Upper lobe of left lung (tissue), 6 donors: ENCODE measurements around the gene UBALD1. TPM values are rescaled to one million over a fixed set of nuclear protein-coding genes. Genes with fewer than 3 reads are reported as not detected.

Source experiments
- ATAC-seq, 2 donors: fragments of 200-7000 bp; cut with Tn5 transposase; one replicate each; pipeline ENCODE4 v1.9.1; 2022; ENCODE audit warnings: mild to moderate bottlenecking in 2 of 2, moderate library complexity in 2 of 2; ENCODE audit not compliant: low FRiP score in 2 of 2
- DNase-seq, 2 donors: peaks; one replicate each; pipeline ENCODE4 v3.0.0-alpha.2; 2019 to 2020
- H3K27ac ChIP-seq, 4 donors: fragments of 200-600 bp; sonication (generic); one replicate each; pipeline ENCODE4 v1.5.1; 2016 to 2019
- H3K27me3 ChIP-seq, 4 donors: fragments of 200-600 bp; sonication (generic); one replicate each; pipeline ENCODE4 v1.5.1; 2017 to 2019
- H3K36me3 ChIP-seq, 4 donors: fragments of 200-600 bp; sonication (generic); one replicate each; pipeline ENCODE4 v1.5.1; 2016 to 2019
- H3K4me1 ChIP-seq, 4 donors: fragments of 200-600 bp; sonication (generic); one replicate each; pipeline ENCODE4 v1.5.1; 2018 to 2019
- H3K4me3 ChIP-seq, 4 donors: fragments of 200-600 bp; sonication (generic); one replicate each; pipeline ENCODE4 v1.5.1; 2017 to 2019; ENCODE audit warnings: mild to moderate bottlenecking in 2 of 4, moderate library complexity in 1 of 4
- H3K9me3 ChIP-seq, 4 donors: fragments of 200-600 bp; sonication (generic); one replicate each; pipeline ENCODE4 v1.5.1; 2018 to 2019
- CTCF ChIP-seq, 6 experiments: fragments of 450-650 bp in 4 of 6; fragments of 200-600 bp in 2 of 6; sonication (generic) in 2 of 6; IDR thresholded peaks; one replicate each; pipeline ENCODE4 v1.5.1; 2016 to 2019; ENCODE audit warnings: antibody characterized with exemption in 6 of 6
- EP300 ChIP-seq, 4 donors: sonication (generic); formaldehyde crosslinking; IDR thresholded peaks; one replicate each; pipeline ENCODE4 v1.5.1; 2017; ENCODE audit warnings: antibody characterized with exemption in 4 of 4, control low read depth in 2 of 4
- POLR2A ChIP-seq, 4 donors: fragments of 450-650 bp; IDR thresholded peaks; one replicate each; pipeline ENCODE4 v1.5.1; 2016 to 2017; ENCODE audit warnings: antibody characterized with exemption in 4 of 4, mild to moderate bottlenecking in 2 of 4
- POLR2AphosphoS5 ChIP-seq, 2 donors: sonication (generic); formaldehyde crosslinking; IDR thresholded peaks; one replicate each; pipeline ENCODE4 v1.5.1; 2017; ENCODE audit warnings: antibody characterized with exemption in 2 of 2
- WGBS, 2 donors: methylation state at CpG; one replicate each; pipeline ENCODE4 v1.1.5; 2017 to 2018; 5-methylcytosine and 5-hydroxymethylcytosine counted together
- total RNA-seq, 6 donors: library from RNA; depleted of rRNA in 4 of 6; stranded (reverse); fragments of >200 nt in 4 of 6; gene quantifications; one replicate each; pipeline versions ENCODE4 v1.1.0 to v1.2.1, GENCODE V29; 2016 to 2021
- donor health status: DM: no; HTN: no; CAD: no; lungs with moderate emphysema.
- donor health status: DM: no; HTN: yes; CAD: no; lungs with severe emphysema.

UBALD1 gene
- total RNA-seq, 6 donors from 2014 or later = 14.9 to 43.9 (median 25.8) TPM

- H3K27me3 ChIP-seq = no peaks in the 10 kb centered on the region
- no peak overlapping the region for H3K27ac ChIP-seq
- H3K4me1 ChIP-seq = no peaks in the 10 kb centered on the region
- TF ChIP-seq EP300 (IDR thresholded peaks at IDR 0.05) = no peak
- TF ChIP-seq CTCF (IDR thresholded peaks at IDR 0.05) = no peak
- TF ChIP-seq POLR2A (IDR thresholded peaks at IDR 0.05) = no peak
- TF ChIP-seq POLR2AphosphoS5 (IDR thresholded peaks at IDR 0.05) = no peak
- H3K36me3 ChIP-seq = no peaks in the 10 kb centered on the region
- 65 to 74% methylated on average over 6 of the region's 6 CpGs for whole genome bisulfite sequencing, 2 donors
- H3K4me3 ChIP-seq = no peak overlapping the region
- ATAC-seq (no peak), DNase-seq (no peak)
- H3K9me3 ChIP-seq = peaks cover 0 to 5% (median 2%) of the 10 kb centered on the region in 4 donors
Observed at GRCh38 chr16:4591191-4591590, 23.5 kb downstream of the UBALD1 start.

GRCh38 chr16:4588961-4589360, 25.7 kb downstream of the UBALD1 start:
- WGBS, 2 donors = 96% methylated on average over 6 of the region's 6 CpGs
- ATAC-seq (no peak), DNase-seq (no peak)
- no peak overlapping the region for H3K27ac ChIP-seq
- TF ChIP-seq POLR2AphosphoS5 (IDR thresholded peaks at IDR 0.05) = no peak
- no peak for TF ChIP-seq POLR2A (IDR thresholded peaks at IDR 0.05)
- no peak for TF ChIP-seq CTCF (IDR thresholded peaks at IDR 0.05)
- no peak for TF ChIP-seq EP300 (IDR thresholded peaks at IDR 0.05)
- no peaks in the 10 kb centered on the region for H3K36me3 ChIP-seq
- H3K9me3 ChIP-seq = peaks cover 0 to 5% (median 2%) of the 10 kb centered on the region in 4 donors
- H3K27me3 ChIP-seq = no peaks in the 10 kb centered on the region
- no peak overlapping the region for H3K4me3 ChIP-seq
- H3K4me1 ChIP-seq = peaks cover 0 to 6% (median 0%) of the 10 kb centered on the region in 4 donors

- WGBS, 2 donors = 71 to 76% methylated on average over 2 of the region's 2 CpGs
- no peaks in the 10 kb centered on the region for H3K36me3 ChIP-seq
- DNase-seq (no peak), ATAC-seq (no peak)
- no peak overlapping the region for H3K4me3 ChIP-seq
- H3K27me3 ChIP-seq = no peaks in the 10 kb centered on the region
- no peak overlapping the region for H3K27ac ChIP-seq
- no peak for TF ChIP-seq EP300 (IDR thresholded peaks at IDR 0.05)
- TF ChIP-seq CTCF (IDR thresholded peaks at IDR 0.05) = no peak
- no peak for TF ChIP-seq POLR2AphosphoS5 (IDR thresholded peaks at IDR 0.05)
- no peak for TF ChIP-seq POLR2A (IDR thresholded peaks at IDR 0.05)
- peaks cover 0 to 5% (median 2%) of the 10 kb centered on the region in 4 donors for H3K9me3 ChIP-seq
- peaks cover 0 to 6% (median 0%) of the 10 kb centered on the region in 4 donors for H3K4me1 ChIP-seq
Observed at GRCh38 chr16:4588386-4588785, 26.3 kb downstream of the UBALD1 start.

- Histone ChIP-seq H3K9me3 (peaks cover 0 to 5% (median 2%) of the 10 kb centered on the region in 4 donors), H3K4me3 (no peak overlapping the region), H3K27me3 (no peaks in the 10 kb centered on the region), H3K27ac (no peak overlapping the region), H3K4me1 (peaks cover 0 to 6% (median 0%) of the 10 kb centered on the region in 4 donors), H3K36me3 (no peaks in the 10 kb centered on the region)
- TF ChIP-seq POLR2AphosphoS5 (IDR thresholded peaks at IDR 0.05) (no peak), EP300 (IDR thresholded peaks at IDR 0.05) (no peak), POLR2A (IDR thresholded peaks at IDR 0.05) (no peak), CTCF (IDR thresholded peaks at IDR 0.05) (no peak)
- ATAC-seq (no peak), DNase-seq (no peak)
- 67 to 72% methylated on average over 7 of the region's 7 CpGs for WGBS, 2 donors
Observed at GRCh38 chr16:4586291-4586690, 28.4 kb downstream of the UBALD1 start.

GRCh38 chr16:4583906-4584305, 30.8 kb downstream of the UBALD1 start:
- no peak for DNase-seq

More at GRCh38 chr16:4583906-4584305, 30.8 kb downstream of the UBALD1 start:
- Histone ChIP-seq H3K27me3 (no peaks in the 10 kb centered on the region), H3K27ac (no peak overlapping the region), H3K4me1 (peaks cover 0 to 6% (median 0%) of the 10 kb centered on the region in 4 donors), H3K36me3 (no peaks in the 10 kb centered on the region), H3K9me3 (peaks cover 0 to 5% (median 2%) of the 10 kb centered on the region in 4 donors), H3K4me3 (no peak overlapping the region)
- no peak for ATAC-seq
- TF ChIP-seq POLR2AphosphoS5 (IDR thresholded peaks at IDR 0.05) (no peak), EP300 (IDR thresholded peaks at IDR 0.05) (no peak), CTCF (IDR thresholded peaks at IDR 0.05) (no peak), POLR2A (IDR thresholded peaks at IDR 0.05) (no peak)
- 75 to 89% methylated on average over 4 of the region's 4 CpGs for WGBS, 2 donors
